HepG2 (cell line): ENCODE results near the gene SMAD6. TPM values are rescaled to one million over a fixed set of nuclear protein-coding genes. Genes with fewer than 3 reads are reported as not detected.

ENCODE experiments used
- ATF7-NPFF ChIP-seq: sonication (generic); formaldehyde crosslinking; IDR thresholded peaks from 2 replicates; pipeline ENCODE4 v1.8.1; 2023; ENCODE audit warnings: mild to moderate bottlenecking, low read depth, missing genetic modification reagents, moderate library complexity
- E2F1 ChIP-seq: sonication (generic); formaldehyde crosslinking; IDR thresholded peaks from 2 replicates; pipeline ENCODE4 v1.5.0; 2020; ENCODE audit warnings: missing genetic modification reagents
- HCFC1 ChIP-seq: fragments of 150-350 bp; IDR thresholded peaks from 2 replicates; pipeline ENCODE4 v1.6.1; 2014; ENCODE audit warnings: low read depth, low read length
- HOXA7 ChIP-seq: sonication (generic); formaldehyde crosslinking; IDR thresholded peaks from 2 replicates; pipeline ENCODE4 v1.8.1; 2022; ENCODE audit warnings: mild to moderate bottlenecking, missing genetic modification reagents, moderate library complexity
- KDM6A ChIP-seq: IDR thresholded peaks from 2 replicates; pipeline ENCODE4 v1.6.1; 2016; ENCODE audit warnings: low read depth
- MAX ChIP-seq: IDR thresholded peaks from 2 replicates; pipeline ENCODE4 v1.6.1; 2012; ENCODE audit warnings: inconsistent platforms
- NR2F6 ChIP-seq, 2 experiments: IDR thresholded peaks; 2 replicates each; pipeline ENCODE4 v1.6.1; 2016; ENCODE audit warnings: antibody characterized with exemption in 1 of 2, mild to moderate bottlenecking in 1 of 2
- ONECUT2 ChIP-seq: sonication (generic); formaldehyde crosslinking; IDR thresholded peaks from 2 replicates; pipeline ENCODE4 v1.4.0; 2020; ENCODE audit warnings: missing genetic modification reagents
- PAF1 ChIP-seq: IDR thresholded peaks from 2 replicates; pipeline ENCODE4 v1.6.1; 2016; ENCODE audit warnings: missing genetic modification reagents, missing compliant biosample characterization
- PRDM15 ChIP-seq: sonication (generic); formaldehyde crosslinking; IDR thresholded peaks from 2 replicates; pipeline ENCODE4 v1.4.0; 2020; ENCODE audit warnings: missing genetic modification reagents
- SALL2 ChIP-seq: sonication (generic); formaldehyde crosslinking; IDR thresholded peaks from 2 replicates; pipeline ENCODE4 v1.8.1; 2023; ENCODE audit warnings: mild to moderate bottlenecking, missing genetic modification reagents, inconsistent platforms
- SP5 ChIP-seq: IDR thresholded peaks from 2 replicates; pipeline ENCODE4 v1.6.1; 2016; ENCODE audit warnings: low read depth, borderline replicate concordance
- TFAP4 ChIP-seq: sonication (generic); IDR thresholded peaks from 2 replicates; pipeline ENCODE4 v1.6.1; 2016; ENCODE audit warnings: low read depth, borderline replicate concordance
- ZBTB33 ChIP-seq: sonication (generic); formaldehyde crosslinking; IDR thresholded peaks from 2 replicates; pipeline ENCODE4 v1.4.0; 2020; ENCODE audit warnings: missing genetic modification reagents
- ZBTB39 ChIP-seq: sonication (generic); formaldehyde crosslinking; IDR thresholded peaks from 2 replicates; pipeline ENCODE4 v1.5.0; 2020; ENCODE audit warnings: missing genetic modification reagents
- ZNF143 ChIP-seq: sonication (generic); formaldehyde crosslinking; IDR thresholded peaks from 2 replicates; pipeline ENCODE4 v1.4.0; 2020; ENCODE audit warnings: missing genetic modification reagents
- ZNF747 ChIP-seq: sonication (generic); formaldehyde crosslinking; IDR thresholded peaks from 2 replicates; pipeline ENCODE4 v1.8.1; 2023; ENCODE audit warnings: missing genetic modification reagents, mild to moderate bottlenecking, borderline replicate concordance
- ZSCAN21 ChIP-seq: sonication (generic); formaldehyde crosslinking; IDR thresholded peaks from 2 replicates; pipeline ENCODE4 v1.8.0; 2022; ENCODE audit warnings: mild to moderate bottlenecking, missing genetic modification reagents, moderate library complexity, borderline replicate concordance
- polyA plus RNA-seq, 8 experiments: library from polyadenylated mRNA; depleted of rRNA in 3 of 8; stranded (reverse) in 7 of 8; unstranded in 1 of 8; fragments of >200 nt; fragmentation: Illumina TruSeq in 4 of 8; extraction: Trizol in 4 of 8; gene quantifications; 2 replicates each; pipeline versions ENCODE4 v1.2.1 to v1.2.3, GENCODE V29; 2011 to 2016; ENCODE audit warnings: low read depth in 4 of 8, missing spikeins in 1 of 8, mixed read lengths in 1 of 8; ENCODE audit not compliant: insufficient read depth in 1 of 8
- total RNA-seq, 5 experiments: library from RNA; depleted of rRNA; stranded (reverse); fragments of >200 nt; fragmentation: Illumina TruSeq; extraction: Trizol; gene quantifications; 2 replicates each; pipeline ENCODE4 v1.2.3, GENCODE V29; 2016; ENCODE audit warnings: low read depth in 1 of 5

Gene SMAD6
- total and polyA plus RNA-seq, 2 of the 13 experiments (the other 11 are each of a cell fraction or from before 2014, with no cell fraction given): 3.3 to 4.4 TPM

GRCh38 chr15:66772604-66773128 lies 70.6 kb downstream of the SMAD6 start (continued):
- no peak for TF ChIP-seq PRDM15
- no peak for TF ChIP-seq HOXA7 (CRISPR knock-in tag)
- no peak for TF ChIP-seq PAF1 (CRISPR knock-in tag)
- peak; percentile 22; the same call in 1 of the 2 replicates for TF ChIP-seq ZBTB33 (CRISPR knock-in tag)
- TF ChIP-seq SALL2 (CRISPR knock-in tag): no peak
- no peak for TF ChIP-seq NR2F6 (IDR thresholded peaks at IDR 0.05)
- no peak for TF ChIP-seq NR2F6 (CRISPR knock-in tag; IDR thresholded peaks at IDR 0.05)
- TF ChIP-seq TFAP4: peak; percentile 53; the same call in 1 of the 2 replicates
- no peak for TF ChIP-seq ONECUT2 (CRISPR knock-in tag)
- TF ChIP-seq KDM6A (CRISPR knock-in tag): no peak
- TF ChIP-seq MAX: peak; percentile 40; the same call in 1 of the 2 replicates
- no peak for TF ChIP-seq HCFC1
- TF ChIP-seq ZSCAN21 (CRISPR knock-in tag): no peak
- TF ChIP-seq ZBTB39: no peak
- TF ChIP-seq ZNF747 (CRISPR knock-in tag): no peak
- no peak for TF ChIP-seq SP5 (CRISPR knock-in tag)
- TF ChIP-seq E2F1 (CRISPR knock-in tag): no peak
- no peak for TF ChIP-seq ATF7-NPFF (CRISPR knock-in tag)
- TF ChIP-seq ZNF143: no peak
